Activated CD4-positive, CD25-positive, alpha-beta regulatory T cell (primary cell): Measurements from ENCODE around the gene DSPP.

Experiments used
- DNase-seq, 4 experiments: peaks; one replicate each; lab custom pipeline; 2025; lab: John Stamatoyannopoulos, UW

Gene DSPP

GRCh38 chr4:87631668-87632067 lies 23.3 kb downstream of the DSPP start:
- no peak for DNase-seq

GRCh38 chr4:87632469-87632868 lies 24.1 kb downstream of the DSPP start:
- no peak for DNase-seq

GRCh38 chr4:87633243-87633642 lies 24.9 kb downstream of the DSPP start:
- DNase-seq = no peak

GRCh38 chr4:87644286-87644685 lies 36.0 kb downstream of the DSPP start:
- no peak for DNase-seq

- DNase-seq = no peak
Measured at GRCh38 chr4:87649980-87650379, 41.7 kb downstream of the DSPP start, which contains the start of gene DMP1. Gene DMP1 (plus strand): TSS chr4:87650280. CDS start chr4:87656493, 6,213 bp downstream.

GRCh38 chr4:87650938-87651337 lies 42.6 kb downstream of the DSPP start:
- no peak for DNase-seq

- no peak for DNase-seq
Measured at GRCh38 chr4:87651941-87652340, 43.6 kb downstream of the DSPP start.

- no peak for DNase-seq
Measured at GRCh38 chr4:87654487-87655044, 46.2 kb downstream of the DSPP start.

GRCh38 chr4:87657525-87657924 lies 49.2 kb downstream of the DSPP start:
- no peak for DNase-seq

- no peak for DNase-seq
Measured at GRCh38 chr4:87659247-87659931, 51.1 kb downstream of the DSPP start.

GRCh38 chr4:87662871-87663270 lies 54.5 kb downstream of the DSPP start:
- DNase-seq = no peak
